ENCODE results near the gene MKKS. TPM values are rescaled to one million over a fixed set of nuclear protein-coding genes. Genes with fewer than 3 reads are reported as not detected.

MKKS gene
- total RNA-seq, 1 donor from 2014 or later = 36.3 TPM

DNA sequence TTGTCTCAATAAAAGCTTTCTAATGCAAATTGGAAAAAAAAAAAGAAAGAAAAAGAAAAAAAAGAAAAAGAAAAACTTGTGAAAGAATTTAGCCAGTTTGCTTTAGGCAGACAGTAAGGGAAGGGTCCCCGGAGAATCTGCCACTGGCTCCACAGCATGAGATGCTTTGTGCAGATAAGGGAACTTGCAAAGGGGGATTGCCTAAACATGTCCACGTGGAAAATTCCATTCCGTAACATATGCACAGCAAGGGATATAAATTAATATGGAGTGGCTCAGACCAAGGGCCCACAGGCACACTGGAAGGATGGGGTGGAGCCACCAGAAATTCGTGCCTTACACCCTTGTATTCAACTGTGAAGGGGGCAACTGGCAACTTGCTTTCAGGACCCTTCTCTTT is 45.4 kb downstream of the MKKS start:
- Histone ChIP-seq H3K9ac (no peak overlapping the region), H3K79me2 (ENCODE audit: low read depth) (no peaks in the 10 kb centered on the region), H3K36me3 (no peaks in the 10 kb centered on the region), H3K9me3 (ENCODE audit: low read depth) (no peaks in the 10 kb centered on the region), H3K4me1 (peaks cover 5% of the 10 kb centered on the region), H3K4me3 (no peak overlapping the region), H3F3A (ENCODE audit: low read depth) (no peaks in the 10 kb centered on the region), H3K4me2 (no peak overlapping the region), H2AFZ (replicated peaks) (peak overlapping the region; percentile 81), H3K27me3 (no peaks in the 10 kb centered on the region), H4K20me1 (ENCODE audit: low read depth) (no peaks in the 10 kb centered on the region), H3K27ac (no peak overlapping the region)
- Mint-ChIP-seq H3K27ac (no peak overlapping the region), H3K9me3 (peaks cover 2% of the 10 kb centered on the region), H3K36me3 (no peaks in the 10 kb centered on the region), H3K27me3 (ENCODE audit: insufficient read depth, low read depth) (peaks cover 2% of the 10 kb centered on the region), H3K4me1 (no peaks in the 10 kb centered on the region), H3K4me3 (no peak overlapping the region)
- TF ChIP-seq, protein P1, sequence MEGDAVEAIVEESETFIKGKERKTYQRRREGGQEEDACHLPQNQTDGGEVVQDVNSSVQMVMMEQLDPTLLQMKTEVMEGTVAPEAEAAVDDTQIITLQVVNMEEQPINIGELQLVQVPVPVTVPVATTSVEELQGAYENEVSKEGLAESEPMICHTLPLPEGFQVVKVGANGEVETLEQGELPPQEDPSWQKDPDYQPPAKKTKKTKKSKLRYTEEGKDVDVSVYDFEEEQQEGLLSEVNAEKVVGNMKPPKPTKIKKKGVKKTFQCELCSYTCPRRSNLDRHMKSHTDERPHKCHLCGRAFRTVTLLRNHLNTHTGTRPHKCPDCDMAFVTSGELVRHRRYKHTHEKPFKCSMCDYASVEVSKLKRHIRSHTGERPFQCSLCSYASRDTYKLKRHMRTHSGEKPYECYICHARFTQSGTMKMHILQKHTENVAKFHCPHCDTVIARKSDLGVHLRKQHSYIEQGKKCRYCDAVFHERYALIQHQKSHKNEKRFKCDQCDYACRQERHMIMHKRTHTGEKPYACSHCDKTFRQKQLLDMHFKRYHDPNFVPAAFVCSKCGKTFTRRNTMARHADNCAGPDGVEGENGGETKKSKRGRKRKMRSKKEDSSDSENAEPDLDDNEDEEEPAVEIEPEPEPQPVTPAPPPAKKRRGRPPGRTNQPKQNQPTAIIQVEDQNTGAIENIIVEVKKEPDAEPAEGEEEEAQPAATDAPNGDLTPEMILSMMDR (IDR thresholded peaks at IDR 0.05) = no peak
- TF ChIP-seq EZH2 (IDR thresholded peaks at IDR 0.05) (no peak), EZH2phosphoT487 (IDR thresholded peaks at IDR 0.05) (no peak)
- no peak for DNase-seq (ENCODE audit: low spot score)

DNA sequence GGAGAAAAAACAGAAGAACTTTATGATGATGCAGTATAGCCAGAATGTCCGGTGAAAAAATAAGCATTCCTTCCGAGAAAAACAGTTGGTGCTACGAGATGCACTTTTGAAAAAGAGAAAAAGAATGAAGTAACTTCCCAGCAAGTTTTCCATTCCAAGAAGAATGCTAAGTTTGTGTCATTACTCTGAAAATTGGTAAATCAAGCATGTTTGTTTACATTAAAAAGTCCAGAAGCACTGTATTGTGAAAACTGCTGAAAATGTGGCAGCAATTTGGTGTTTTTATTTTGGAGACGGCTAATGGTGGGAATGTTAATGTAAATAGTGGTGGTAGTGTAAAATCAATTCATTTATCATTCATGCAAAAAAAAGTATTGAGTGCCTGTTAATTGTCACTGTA is 46.3 kb downstream of the MKKS start:
- Histone ChIP-seq H3K9me3 (ENCODE audit: low read depth) (no peaks in the 10 kb centered on the region), H4K20me1 (ENCODE audit: low read depth) (no peaks in the 10 kb centered on the region), H3K36me3 (no peaks in the 10 kb centered on the region), H3K27ac (no peak overlapping the region), H3F3A (ENCODE audit: low read depth) (no peaks in the 10 kb centered on the region), H3K27me3 (no peaks in the 10 kb centered on the region), H3K4me3 (no peak overlapping the region), H3K4me1 (peaks cover 5% of the 10 kb centered on the region), H3K79me2 (ENCODE audit: low read depth) (no peaks in the 10 kb centered on the region), H2AFZ (replicated peaks) (no peak overlapping the region), H3K9ac (no peak overlapping the region), H3K4me2 (no peak overlapping the region)
- TF ChIP-seq EZH2 (IDR thresholded peaks at IDR 0.05) (no peak), EZH2phosphoT487 (IDR thresholded peaks at IDR 0.05) (no peak)
- TF ChIP-seq, protein P1 (IDR thresholded peaks at IDR 0.05) = no peak
- H3K27me3 Mint-ChIP-seq (ENCODE audit: insufficient read depth, low read depth) = peaks cover 2% of the 10 kb centered on the region
- H3K9me3 Mint-ChIP-seq = peaks cover 2% of the 10 kb centered on the region
- H3K36me3 Mint-ChIP-seq = no peaks in the 10 kb centered on the region
- H3K4me1 Mint-ChIP-seq = no peaks in the 10 kb centered on the region
- H3K4me3 Mint-ChIP-seq = no peak overlapping the region
- no peak overlapping the region for H3K27ac Mint-ChIP-seq
- no peak for DNase-seq (ENCODE audit: low spot score)

DNA sequence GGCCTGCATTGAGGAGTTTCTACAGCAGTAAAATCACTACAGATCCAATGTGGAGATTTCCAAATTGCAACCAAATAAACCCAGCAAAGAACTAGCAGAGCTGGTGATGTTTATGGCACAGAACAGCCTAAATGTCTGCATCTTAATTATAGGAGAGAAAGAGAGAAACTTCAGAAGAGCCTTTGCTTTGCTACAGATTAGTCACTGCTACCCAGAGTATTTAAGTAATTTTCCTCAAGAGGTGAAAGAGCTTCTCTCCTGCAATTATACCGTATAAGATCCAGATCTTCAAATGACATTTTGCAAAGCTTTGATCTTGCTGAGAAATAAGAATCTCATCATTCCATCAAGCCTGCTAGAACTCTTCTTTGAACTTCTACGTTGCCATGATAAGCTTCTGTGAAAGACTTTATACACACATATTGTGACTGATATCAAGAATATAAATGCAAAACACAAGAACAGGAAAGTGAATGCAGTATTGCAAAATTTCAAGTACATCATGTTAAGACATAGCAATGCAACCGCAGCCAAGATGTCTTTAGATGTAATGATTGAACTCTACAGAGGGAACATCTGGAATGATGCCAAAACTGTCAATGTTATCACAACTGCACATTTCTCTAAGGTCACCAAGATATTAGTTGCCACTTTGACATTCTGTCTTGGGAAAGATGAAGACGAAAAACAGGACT is 48.0 kb downstream of the MKKS start:
- H3K4me3 ChIP-seq = no peak overlapping the region
- H3K4me2 ChIP-seq = no peak overlapping the region
- H3K27me3 Mint-ChIP-seq (ENCODE audit: insufficient read depth, low read depth) = peaks cover 2% of the 10 kb centered on the region
- H3F3A ChIP-seq (ENCODE audit: low read depth) = no peaks in the 10 kb centered on the region
- H3K4me1 Mint-ChIP-seq = no peaks in the 10 kb centered on the region
- H4K20me1 ChIP-seq (ENCODE audit: low read depth) = no peaks in the 10 kb centered on the region
- H3K4me3 Mint-ChIP-seq = no peak overlapping the region
- H3K9me3 Mint-ChIP-seq = peaks cover 2% of the 10 kb centered on the region
- no peak overlapping the region for H3K27ac Mint-ChIP-seq
- no peaks in the 10 kb centered on the region for H3K36me3 Mint-ChIP-seq
- H3K9ac ChIP-seq = no peak overlapping the region
- H3K27me3 ChIP-seq = no peaks in the 10 kb centered on the region
- H3K79me2 ChIP-seq (ENCODE audit: low read depth) = no peaks in the 10 kb centered on the region
- no peak for DNase-seq (ENCODE audit: low spot score)
- H3K27ac ChIP-seq = no peak overlapping the region
- no peaks in the 10 kb centered on the region for H3K36me3 ChIP-seq
- peaks cover 5% of the 10 kb centered on the region for H3K4me1 ChIP-seq
- H2AFZ ChIP-seq (replicated peaks) = peak overlapping the region; percentile 37
- H3K9me3 ChIP-seq (ENCODE audit: low read depth) = no peaks in the 10 kb centered on the region
- TF ChIP-seq EZH2 (IDR thresholded peaks at IDR 0.05) (no peak), EZH2phosphoT487 (IDR thresholded peaks at IDR 0.05) (no peak)
- TF ChIP-seq, protein P1 (IDR thresholded peaks at IDR 0.05) = no peak
